Choroid plexus epithelial cell (primary cell): ENCODE results near the gene CMSS1.

Experiments
- DNase-seq: peaks from one replicate; pipeline ENCODE4 v3.0.0-alpha.2; 2010; ENCODE audit warnings: low read depth
- H3K4me3 ChIP-seq: 2 replicates; pipeline ENCODE4 v1.5.1; 2011; ENCODE audit warnings: low read depth, mild to moderate bottlenecking, control low read depth, low read length, moderate library complexity
- CTCF ChIP-seq: conservative IDR thresholded peaks from 2 replicates; pipeline ENCODE4 v1.5.1; 2011; ENCODE audit warnings: low read depth, mild to moderate bottlenecking, control low read depth, inconsistent platforms, low read length, moderate library complexity

The CMSS1 gene

GRCh38 chr3:100136921-100137320 is 319.3 kb downstream of the CMSS1 start:
- no peak for TF ChIP-seq CTCF
- H3K4me3 ChIP-seq = no peak overlapping the region
- peak; percentile 45 for DNase-seq

- H3K4me3 ChIP-seq = no peak overlapping the region
- no peak for DNase-seq
- no peak for TF ChIP-seq CTCF
These were observed 323.3 kb downstream of the CMSS1 start for GRCh38 chr3:100140976-100141375.

GRCh38 chr3:100141586-100141985 is 323.9 kb downstream of the CMSS1 start:
- no peak for DNase-seq
- TF ChIP-seq CTCF = no peak
- no peak overlapping the region for H3K4me3 ChIP-seq

DNA sequence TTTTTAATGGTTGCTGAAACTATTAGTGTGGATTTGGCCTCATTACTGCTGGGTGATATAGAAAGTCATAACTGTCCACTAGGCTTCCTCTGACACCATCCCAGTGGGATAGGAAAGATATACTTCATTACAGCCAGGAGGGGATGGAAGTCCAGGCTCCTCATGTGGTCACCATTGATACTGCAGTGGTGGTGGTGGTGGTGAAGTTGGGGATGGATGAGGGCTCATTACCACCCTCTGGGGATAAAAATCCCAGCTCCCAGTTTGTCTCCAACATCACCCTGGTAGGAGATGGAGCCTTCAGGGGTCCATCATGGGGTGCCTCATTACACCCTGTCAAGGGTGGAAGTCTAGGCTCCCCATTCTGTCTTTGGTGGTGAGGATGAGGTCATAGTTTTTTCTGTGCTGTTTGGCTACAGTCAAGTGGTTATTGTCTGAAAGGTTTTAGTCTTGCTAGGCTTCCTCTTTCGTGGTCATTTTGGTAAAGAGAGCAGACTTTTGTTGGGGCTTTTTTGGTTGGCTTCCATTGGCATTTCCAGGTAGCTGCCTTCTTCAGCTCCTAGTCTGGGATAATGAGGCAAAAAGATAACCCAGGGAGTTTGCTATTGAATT is 326.7 kb downstream of the CMSS1 start:
- no peak overlapping the region for H3K4me3 ChIP-seq
- no peak for TF ChIP-seq CTCF
- DNase-seq = no peak

GRCh38 chr3:100149130-100149529 is 331.5 kb downstream of the CMSS1 start:
- no peak overlapping the region for H3K4me3 ChIP-seq
- DNase-seq = no peak
- TF ChIP-seq CTCF = no peak

DNA sequence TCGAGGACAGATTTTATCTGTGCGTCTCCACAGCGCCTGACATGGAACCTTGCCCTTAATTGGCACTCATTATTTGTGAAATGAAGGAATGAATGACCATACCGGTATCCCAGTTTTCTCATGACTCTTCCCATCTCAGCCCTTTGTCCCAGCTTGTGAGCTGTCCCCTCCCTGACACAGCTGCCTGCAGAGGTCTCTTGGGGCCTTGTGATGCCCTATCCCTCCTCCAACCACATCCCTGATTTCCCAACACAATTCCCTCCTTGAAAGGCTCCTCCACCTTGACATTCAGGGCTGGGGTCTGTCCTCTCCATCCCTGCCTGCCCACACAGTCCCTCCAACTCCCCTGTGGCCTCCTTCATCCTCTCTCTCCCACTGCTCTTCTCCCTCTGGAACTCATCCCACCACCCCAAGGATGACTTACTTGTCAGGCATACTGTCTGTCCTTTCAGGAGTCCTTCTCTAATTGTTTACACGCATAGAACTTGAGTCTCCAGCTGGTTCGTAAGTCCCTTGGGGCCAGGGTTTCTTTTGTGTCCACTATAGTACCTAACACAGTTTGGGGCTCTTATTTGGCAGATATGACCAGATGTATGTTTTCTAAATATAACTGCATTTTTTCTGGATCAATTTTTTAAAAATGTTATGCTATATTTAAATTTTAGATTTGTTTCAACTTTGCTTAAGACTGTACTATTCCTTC is 332.2 kb downstream of the CMSS1 start:
- no peak for DNase-seq
- TF ChIP-seq CTCF = no peak
- no peak overlapping the region for H3K4me3 ChIP-seq

DNA sequence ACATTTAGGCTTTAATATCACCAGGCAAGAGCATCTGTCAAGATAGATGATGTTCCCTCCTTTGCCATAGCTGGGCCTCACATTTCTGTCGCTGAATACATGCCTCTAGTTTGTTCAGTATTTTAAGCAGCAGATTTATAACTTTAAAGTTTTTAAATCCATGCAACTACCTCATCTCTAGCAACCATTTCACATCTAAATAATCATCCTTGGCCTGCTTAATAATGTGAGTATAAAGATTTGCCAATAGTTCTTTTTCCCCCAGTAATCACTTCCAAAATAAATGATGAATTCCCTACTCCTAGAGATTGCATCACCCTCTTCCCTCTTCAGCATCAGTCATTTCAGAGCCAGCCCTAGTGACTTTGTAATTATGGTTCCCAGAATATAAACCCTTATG is 332.8 kb downstream of the CMSS1 start:
- no peak for TF ChIP-seq CTCF
- no peak overlapping the region for H3K4me3 ChIP-seq
- no peak for DNase-seq
